ENCODE results near the gene GMDS. TPM values are rescaled to one million over a fixed set of nuclear protein-coding genes. Genes with fewer than 3 reads are reported as not detected.

GMDS gene
- total RNA-seq, 4 donors from 2014 or later = 9.5 to 32.8 (median 22.4) TPM

GRCh38 chr6:2124260-2124709 is 121.1 kb downstream of the GMDS start:
- TF ChIP-seq POLR2A (IDR thresholded peaks at IDR 0.05) = no peak
- TF ChIP-seq CTCF (IDR thresholded peaks at IDR 0.05) = no peak
- no peak overlapping the region for H3K27ac ChIP-seq
- DNase-seq = no peak
- intact Hi-C loops (cut with DNase I) = no loop called here
- WGBS, 2 donors = 66 to 72% methylated on average over 11 of the region's 11 CpGs
- no peaks in the 10 kb centered on the region for H3K4me1 ChIP-seq
- no peaks in the 10 kb centered on the region for H3K36me3 ChIP-seq
- no peak overlapping the region for H3K4me3 ChIP-seq (replicated peaks in 1 of 3)
- H3K9me3 ChIP-seq = no peaks in the 10 kb centered on the region
- no peaks in the 10 kb centered on the region for H3K27me3 ChIP-seq

- Histone ChIP-seq H3K27me3 (no peaks in the 10 kb centered on the region), H3K4me1 (no peaks in the 10 kb centered on the region), H3K4me3 (replicated peaks in 1 of 3) (no peak overlapping the region), H3K27ac (no peak overlapping the region), H3K36me3 (no peaks in the 10 kb centered on the region), H3K9me3 (no peaks in the 10 kb centered on the region)
- TF ChIP-seq POLR2A (IDR thresholded peaks at IDR 0.05) (no peak), CTCF (IDR thresholded peaks at IDR 0.05) (no peak)
- 96 to 100% methylated on average over 3 of the region's 3 CpGs for WGBS, 2 donors
- intact Hi-C loops (cut with DNase I) = no loop called here
- no peak for DNase-seq
Measured at GRCh38 chr6:2120912-2121311, 124.5 kb downstream of the GMDS start.

- Histone ChIP-seq H3K9me3 (no peaks in the 10 kb centered on the region), H3K36me3 (no peaks in the 10 kb centered on the region), H3K4me1 (no peaks in the 10 kb centered on the region), H3K27ac (no peak overlapping the region), H3K27me3 (no peaks in the 10 kb centered on the region), H3K4me3 (replicated peaks in 1 of 3) (no peak overlapping the region)
- WGBS, 2 donors = 95 to 97% methylated on average over 1 of the region's 1 CpG
- no peak for DNase-seq
- TF ChIP-seq POLR2A (IDR thresholded peaks at IDR 0.05) = no peak
- no peak for TF ChIP-seq CTCF (IDR thresholded peaks at IDR 0.05)
- intact Hi-C loops (cut with DNase I) = no loop called here
Measured at GRCh38 chr6:2119275-2119674, 126.1 kb downstream of the GMDS start.

GRCh38 chr6:2118136-2118535 is 127.3 kb downstream of the GMDS start:
- intact Hi-C loops (cut with DNase I) = no loop called here
- 59 to 78% methylated on average over 1 of the region's 1 CpG for WGBS, 2 donors
- no peak overlapping the region for H3K4me3 ChIP-seq (replicated peaks in 1 of 3)
- TF ChIP-seq POLR2A (IDR thresholded peaks at IDR 0.05) (no peak), CTCF (IDR thresholded peaks at IDR 0.05) (no peak)
- DNase-seq = no peak
- no peaks in the 10 kb centered on the region for H3K9me3 ChIP-seq
- H3K27ac ChIP-seq = no peak overlapping the region
- H3K4me1 ChIP-seq = no peaks in the 10 kb centered on the region
- H3K27me3 ChIP-seq = no peaks in the 10 kb centered on the region
- H3K36me3 ChIP-seq = no peaks in the 10 kb centered on the region

GRCh38 chr6:2117447-2117846 is 128.0 kb downstream of the GMDS start:
- Histone ChIP-seq H3K4me1 (no peaks in the 10 kb centered on the region), H3K9me3 (no peaks in the 10 kb centered on the region), H3K4me3 (replicated peaks in 1 of 3) (no peak overlapping the region), H3K36me3 (no peaks in the 10 kb centered on the region), H3K27ac (no peak overlapping the region), H3K27me3 (no peaks in the 10 kb centered on the region)
- intact Hi-C loops (cut with DNase I) = no loop called here
- no peak for DNase-seq
- 95 to 98% methylated on average over 7 of the region's 7 CpGs for WGBS, 2 donors
- TF ChIP-seq POLR2A (IDR thresholded peaks at IDR 0.05) (no peak), CTCF (IDR thresholded peaks at IDR 0.05) (no peak)
